ENCODE results near the gene SIPA1L3. TPM values are rescaled to one million over a fixed set of nuclear protein-coding genes. Genes with fewer than 3 reads are reported as not detected.

The SIPA1L3 gene
- total RNA-seq, 1 donor from 2014 or later: 3.4 TPM

DNA sequence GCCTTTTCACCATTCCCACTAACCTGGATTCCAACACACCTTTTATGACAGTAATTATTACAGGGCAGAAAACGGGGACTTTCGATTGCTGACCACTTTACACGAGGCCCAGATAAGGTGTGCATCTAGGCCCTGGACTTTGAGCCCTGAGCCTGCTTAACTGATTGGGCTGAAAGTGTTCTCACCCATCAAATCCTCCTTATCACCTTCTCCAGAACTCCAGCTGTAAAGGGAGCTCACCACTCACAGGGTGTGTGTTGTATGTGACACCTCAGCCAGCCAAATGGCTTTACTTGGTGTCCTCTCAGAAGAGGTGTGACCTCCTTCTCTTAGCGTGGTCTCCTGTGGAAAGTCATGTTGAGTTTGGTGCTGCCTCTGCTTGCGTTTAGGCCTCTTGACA, 36.5 kb downstream of the SIPA1L3 start:
- Histone ChIP-seq H3K27me3 (ENCODE audit: control insufficient read depth, insufficient read depth, low read length) (no peaks in the 10 kb centered on the region), H3K4me3 (ENCODE audit: low read depth, low read length) (no peak overlapping the region), H3K36me3 (ENCODE audit: control insufficient read depth, insufficient read depth, low read length) (no peaks in the 10 kb centered on the region)
- FAIRE-seq (no peak), DNase-seq (ENCODE audit: low read depth) (no peak)
- no peak for TF ChIP-seq CTCF (IDR thresholded peaks at IDR 0.05; ENCODE audit: insufficient read depth, low read length, severe bottlenecking)

- no peak for DNase-seq (ENCODE audit: low read depth)
- no peak overlapping the region for H3K4me3 ChIP-seq (ENCODE audit: low read depth, low read length)
- FAIRE-seq: no peak
- TF ChIP-seq CTCF (IDR thresholded peaks at IDR 0.05; ENCODE audit: insufficient read depth, low read length, severe bottlenecking): no peak
- H3K27me3 ChIP-seq (ENCODE audit: control insufficient read depth, insufficient read depth, low read length): no peaks in the 10 kb centered on the region
- no peaks in the 10 kb centered on the region for H3K36me3 ChIP-seq (ENCODE audit: control insufficient read depth, insufficient read depth, low read length)
Observed at GRCh38 chr19:37946132-37946531, 39.1 kb downstream of the SIPA1L3 start.

- TF ChIP-seq CTCF (IDR thresholded peaks at IDR 0.05; ENCODE audit: insufficient read depth, low read length, severe bottlenecking): no peak
- no peaks in the 10 kb centered on the region for H3K27me3 ChIP-seq (ENCODE audit: control insufficient read depth, insufficient read depth, low read length)
- FAIRE-seq: no peak
- DNase-seq (ENCODE audit: low read depth): no peak
- no peak overlapping the region for H3K4me3 ChIP-seq (ENCODE audit: low read depth, low read length)
- H3K36me3 ChIP-seq (ENCODE audit: control insufficient read depth, insufficient read depth, low read length): no peaks in the 10 kb centered on the region
Observed at GRCh38 chr19:37947778-37948177, 40.8 kb downstream of the SIPA1L3 start.

DNA sequence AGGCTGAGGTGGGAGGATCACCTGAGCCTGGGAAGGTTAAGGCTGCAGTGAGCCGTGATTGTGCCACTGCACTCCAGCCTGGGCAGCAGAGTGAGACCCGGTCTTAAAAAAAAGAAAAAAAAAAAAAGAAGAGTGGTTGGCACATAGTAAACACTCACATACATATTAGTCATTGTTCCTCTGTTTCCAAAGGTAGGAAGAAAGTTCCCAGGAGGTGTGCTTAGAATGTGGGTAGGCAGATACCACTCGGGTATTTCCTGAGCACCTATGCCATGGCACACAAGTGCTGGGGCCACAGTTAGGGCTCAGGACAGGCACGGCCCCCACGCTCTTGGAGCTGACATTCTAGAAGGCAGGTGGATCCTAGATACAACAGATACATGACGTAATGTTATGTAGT, 41.4 kb downstream of the SIPA1L3 start:
- H3K36me3 ChIP-seq (ENCODE audit: control insufficient read depth, insufficient read depth, low read length): no peaks in the 10 kb centered on the region
- FAIRE-seq (no peak), DNase-seq (ENCODE audit: low read depth) (peak; percentile 72)
- H3K4me3 ChIP-seq (ENCODE audit: low read depth, low read length): no peak overlapping the region
- H3K27me3 ChIP-seq (ENCODE audit: control insufficient read depth, insufficient read depth, low read length): no peaks in the 10 kb centered on the region
- TF ChIP-seq CTCF (IDR thresholded peaks at IDR 0.05; ENCODE audit: insufficient read depth, low read length, severe bottlenecking): no peak

- TF ChIP-seq CTCF (IDR thresholded peaks at IDR 0.05; ENCODE audit: insufficient read depth, low read length, severe bottlenecking): no peak
- FAIRE-seq (no peak), DNase-seq (ENCODE audit: low read depth) (no peak)
- Histone ChIP-seq H3K36me3 (ENCODE audit: control insufficient read depth, insufficient read depth, low read length) (no peaks in the 10 kb centered on the region), H3K27me3 (ENCODE audit: control insufficient read depth, insufficient read depth, low read length) (no peaks in the 10 kb centered on the region), H3K4me3 (ENCODE audit: low read depth, low read length) (no peak overlapping the region)
Observed at GRCh38 chr19:37950471-37951175, 43.6 kb downstream of the SIPA1L3 start.

DNA sequence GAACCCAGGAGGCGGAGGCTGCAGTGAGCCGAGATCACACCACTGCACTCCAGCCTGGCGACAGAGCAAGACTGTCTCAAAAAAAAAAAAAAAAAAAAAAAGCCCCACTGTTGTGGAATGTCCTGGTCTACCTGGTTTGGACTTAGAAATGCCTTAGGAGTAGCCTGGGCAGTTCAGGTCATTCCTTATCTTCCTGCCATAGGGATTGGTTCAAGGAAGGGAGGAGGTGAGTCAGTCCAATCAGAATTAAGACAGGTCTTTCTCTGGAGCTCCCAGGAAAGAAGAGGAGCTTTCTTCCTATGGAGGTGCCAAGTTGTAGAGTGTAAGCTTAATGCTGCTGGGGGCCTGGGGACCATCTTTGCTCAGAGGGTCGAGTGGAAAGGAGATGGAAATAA, 44.8 kb downstream of the SIPA1L3 start:
- no peak for TF ChIP-seq CTCF (IDR thresholded peaks at IDR 0.05; ENCODE audit: insufficient read depth, low read length, severe bottlenecking)
- no peak for FAIRE-seq
- no peak for DNase-seq (ENCODE audit: low read depth)

More for the DNA sequence above, 44.8 kb downstream of the SIPA1L3 start:
- H3K4me3 ChIP-seq (ENCODE audit: low read depth, low read length): no peak overlapping the region
- H3K27me3 ChIP-seq (ENCODE audit: control insufficient read depth, insufficient read depth, low read length): no peaks in the 10 kb centered on the region
- H3K36me3 ChIP-seq (ENCODE audit: control insufficient read depth, insufficient read depth, low read length): no peaks in the 10 kb centered on the region
